HG03521 (cell line): ENCODE measurements around the gene ENPP4.
A peak's percentile ranks its signal among the peaks of the same experiment; 100 is the strongest.
"Not testable (repeated sequence)": the region's sequence is repeated elsewhere in the genome, so short reads cannot be mapped to it uniquely, and the experiment has no call there.

ENCODE experiments used
- ATAC-seq: cut with Tn5 transposase; IDR thresholded peaks from one replicate; pipeline ENCODE4 v1.9.1; 2021; ENCODE audit warnings: mild to moderate bottlenecking, moderate library complexity; ENCODE audit not compliant: unreplicated experiment

ENPP4 gene

GRCh38 chr6:46129629-46130511 is at the start of gene ENPP4:
TSS of gene ENPP4 (plus strand) at chr6:46129989. CDS start at chr6:46139584, 9,595 bp downstream.
- peak; percentile 99 for ATAC-seq

- ATAC-seq: no peak
Observed at GRCh38 chr6:46080111-46080510, 49.7 kb upstream of the ENPP4 start.

GRCh38 chr6:46085688-46086087 is 44.1 kb upstream of the ENPP4 start:
- ATAC-seq: not testable (repeated sequence)

GRCh38 chr6:46090115-46091079 is 39.4 kb upstream of the ENPP4 start:
- no peak for ATAC-seq

- ATAC-seq: no peak
Observed at GRCh38 chr6:46091080-46091478, 38.7 kb upstream of the ENPP4 start.

- ATAC-seq: no peak
Observed at GRCh38 chr6:46095251-46095650, 34.5 kb upstream of the ENPP4 start.

GRCh38 chr6:46097366-46097765 is 32.4 kb upstream of the ENPP4 start:
- ATAC-seq: no peak

- ATAC-seq: no peak
Observed at GRCh38 chr6:46098678-46099077, 31.1 kb upstream of the ENPP4 start.

GRCh38 chr6:46099952-46100351 is 29.8 kb upstream of the ENPP4 start:
- no peak for ATAC-seq

GRCh38 chr6:46102123-46102522 is 27.7 kb upstream of the ENPP4 start:
- no peak for ATAC-seq

- no peak for ATAC-seq
Observed at GRCh38 chr6:46103441-46104115, 26.2 kb upstream of the ENPP4 start.

GRCh38 chr6:46104209-46104608 is 25.6 kb upstream of the ENPP4 start:
- peak; percentile 67 for ATAC-seq

GRCh38 chr6:46105568-46105967 is 24.2 kb upstream of the ENPP4 start:
- ATAC-seq: no peak

GRCh38 chr6:46113370-46113769 is 16.4 kb upstream of the ENPP4 start:
- no peak for ATAC-seq

- no peak for ATAC-seq
Observed at GRCh38 chr6:46115634-46116033, 14.2 kb upstream of the ENPP4 start.

- no peak for ATAC-seq
Observed at GRCh38 chr6:46116289-46116688, 13.5 kb upstream of the ENPP4 start.

- no peak for ATAC-seq
Observed at GRCh38 chr6:46118157-46118556, 11.6 kb upstream of the ENPP4 start.

- no peak for ATAC-seq
Observed at GRCh38 chr6:46118836-46119235, 11.0 kb upstream of the ENPP4 start.

GRCh38 chr6:46119679-46120078 is 10.1 kb upstream of the ENPP4 start:
- not testable (repeated sequence) for ATAC-seq

GRCh38 chr6:46128476-46128875 is 1.3 kb upstream of the ENPP4 start:
- no peak for ATAC-seq

- peak; percentile 6 for ATAC-seq
Observed at GRCh38 chr6:46129291-46129628, 529 bp upstream of the ENPP4 start.
